Psoas muscle (tissue), 8 donors: ENCODE data around the gene WBP2. TPM values are rescaled to one million over a fixed set of nuclear protein-coding genes. Genes with fewer than 3 reads are reported as not detected.

Source experiments
- ATAC-seq, 4 donors: fragments of 200-7000 bp; cut with Tn5 transposase; one replicate each; pipeline ENCODE4 v1.9.1; 2020; ENCODE audit warnings: moderate library complexity in 3 of 4, mild to moderate bottlenecking in 2 of 4
- DNase-seq, 2 donors: peaks; one replicate each; pipeline ENCODE4 v3.0.0-alpha.2; 2020
- H3K27ac ChIP-seq: fragments of 200-600 bp; one replicate; pipeline ENCODE4 v1.8.0; 2022
- H3K27me3 ChIP-seq, 3 donors: fragments of 200-600 bp in 1 of 3; one replicate each; pipeline versions ENCODE4 v1.6.1 to v1.8.0; 2013 to 2022; ENCODE audit warnings: low read length in 2 of 3, mild to moderate bottlenecking in 2 of 3, moderate library complexity in 1 of 3; ENCODE audit not compliant: insufficient read depth in 3 of 3
- H3K36me3 ChIP-seq, 2 donors: fragments of 200-600 bp in 1 of 2; one replicate each; pipeline versions ENCODE4 v1.6.1 to v1.8.0; 2013 to 2022; ENCODE audit warnings: low read depth in 1 of 2, mild to moderate bottlenecking in 1 of 2, moderate library complexity in 1 of 2; ENCODE audit not compliant: insufficient read depth in 1 of 2
- H3K4me1 ChIP-seq: fragments of 200-600 bp; one replicate; pipeline ENCODE4 v1.8.0; 2022
- H3K4me3 ChIP-seq: fragments of 200-600 bp; one replicate; pipeline ENCODE4 v1.8.0; 2022; ENCODE audit warnings: mild to moderate bottlenecking
- H3K9me3 ChIP-seq: fragments of 200-600 bp; one replicate; pipeline ENCODE4 v1.8.0; 2022
- WGBS, 3 donors: extraction: QIAGEN DNeasy Blood & Tissue Kit; methylation state at CpG; one replicate each; pipeline versions ENCODE4 v1.1.6 to v1.1.7; 2013; 5-methylcytosine and 5-hydroxymethylcytosine counted together
- intact Hi-C, 2 donors: fragments of 100-400 bp; cut with DNase I; formaldehyde crosslinking; loops; one replicate each; pipeline versions ENCODE4 v1.11.0 to v1.14.2; 2022
- polyA plus RNA-seq, 3 donors: library from polyadenylated mRNA; stranded (reverse); fragments of 200-250 nt; gene quantifications; one replicate each; pipeline ENCODE4 v1.2.3, GENCODE V29; 2013
- total RNA-seq, 4 donors: library from RNA; stranded (reverse); fragmentation: NEBNext Ultra II Directional in 2 of 4; extraction: Animal tissue kit (Norgen Biotek cat#: 25700) in 2 of 4; gene quantifications; one replicate each; pipeline versions ENCODE4 v1.2.1 to v1.2.4, GENCODE V29; 2021 to 2023
- TF ChIP-seq, protein P1 (sequence below): fragments of 200-600 bp; IDR thresholded peaks from one replicate; pipeline ENCODE4 v1.8.0; 2022; ENCODE audit warnings: antibody characterized with exemption
- donor health status: healthy with polysubstance abuse.
- donor health status: DM: no; HTN: no; CAD: no; lungs with moderate emphysema.
- donor health status: Bipolar disorder and iron deficiency.
- donor health status: healthy.
- donor health status: DM: yes; HTN: yes; CAD: no.
- donor health status: DM: no; HTN: no; CAD: no.
- donor health status: DM: no; HTN: no; CAD: no.
- donor health status: DM: yes; HTN: yes; CAD: no.

Gene WBP2
- total and polyA plus RNA-seq, 7 donors = 109 to 278 (median 149) TPM

GRCh38 chr17:75814900-75815373 is 40.2 kb downstream of the WBP2 start:
- peaks cover 4 to 100% of the 10 kb centered on the region in 2 donors for H3K36me3 ChIP-seq
- WGBS, 3 donors = 84 to 91% (median 88%) methylated on average over 13 of the region's 13 CpGs
- H3K4me3 ChIP-seq = no peak overlapping the region

GRCh38 chr17:75814021-75814395 is 41.1 kb downstream of the WBP2 start:
- Histone ChIP-seq H3K9me3 (no peaks in the 10 kb centered on the region), H3K36me3 (peaks cover 4 to 94% of the 10 kb centered on the region in 2 donors), H3K4me3 (no peak overlapping the region), H3K4me1 (peaks cover 12% of the 10 kb centered on the region), H3K27me3 (no peaks in the 10 kb centered on the region), H3K27ac (no peak overlapping the region)
- DNase-seq (peak in 1 of 2 donors; percentile 26), ATAC-seq (no peak)
- TF ChIP-seq, protein P1, sequence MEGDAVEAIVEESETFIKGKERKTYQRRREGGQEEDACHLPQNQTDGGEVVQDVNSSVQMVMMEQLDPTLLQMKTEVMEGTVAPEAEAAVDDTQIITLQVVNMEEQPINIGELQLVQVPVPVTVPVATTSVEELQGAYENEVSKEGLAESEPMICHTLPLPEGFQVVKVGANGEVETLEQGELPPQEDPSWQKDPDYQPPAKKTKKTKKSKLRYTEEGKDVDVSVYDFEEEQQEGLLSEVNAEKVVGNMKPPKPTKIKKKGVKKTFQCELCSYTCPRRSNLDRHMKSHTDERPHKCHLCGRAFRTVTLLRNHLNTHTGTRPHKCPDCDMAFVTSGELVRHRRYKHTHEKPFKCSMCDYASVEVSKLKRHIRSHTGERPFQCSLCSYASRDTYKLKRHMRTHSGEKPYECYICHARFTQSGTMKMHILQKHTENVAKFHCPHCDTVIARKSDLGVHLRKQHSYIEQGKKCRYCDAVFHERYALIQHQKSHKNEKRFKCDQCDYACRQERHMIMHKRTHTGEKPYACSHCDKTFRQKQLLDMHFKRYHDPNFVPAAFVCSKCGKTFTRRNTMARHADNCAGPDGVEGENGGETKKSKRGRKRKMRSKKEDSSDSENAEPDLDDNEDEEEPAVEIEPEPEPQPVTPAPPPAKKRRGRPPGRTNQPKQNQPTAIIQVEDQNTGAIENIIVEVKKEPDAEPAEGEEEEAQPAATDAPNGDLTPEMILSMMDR = no peak
- 81 to 91% (median 85%) methylated on average over 6 of the region's 6 CpGs for WGBS, 3 donors
- intact Hi-C loops = no loop called here

More at GRCh38 chr17:75814900-75815373, 40.2 kb downstream of the WBP2 start:
- no peaks in the 10 kb centered on the region for H3K27me3 ChIP-seq
- no peak for ATAC-seq
- no peak overlapping the region for H3K27ac ChIP-seq
- DNase-seq = peak in 1 of 2 donors; percentile 35
- H3K4me1 ChIP-seq = peaks cover 6% of the 10 kb centered on the region
- TF ChIP-seq, protein P1 = no peak
- no peaks in the 10 kb centered on the region for H3K9me3 ChIP-seq
- intact Hi-C loops = no loop called here

- TF ChIP-seq, protein P1 = no peak
- Histone ChIP-seq H3K27ac (no peak overlapping the region), H3K4me1 (peaks cover 17% of the 10 kb centered on the region), H3K4me3 (no peak overlapping the region), H3K36me3 (peaks cover 0 to 88% of the 10 kb centered on the region in 2 donors), H3K27me3 (no peaks in the 10 kb centered on the region), H3K9me3 (no peaks in the 10 kb centered on the region)
- DNase-seq (no peak), ATAC-seq (no peak)
- 87 to 89% (median 87%) methylated on average over 24 of the region's 24 CpGs for WGBS, 3 donors
- intact Hi-C loops = no loop called here
Measured at GRCh38 chr17:75813081-75814020, 41.8 kb downstream of the WBP2 start.

- no peak overlapping the region for H3K4me3 ChIP-seq
- peaks cover 0 to 78% of the 10 kb centered on the region in 2 donors for H3K36me3 ChIP-seq
- DNase-seq = no peak
- no peak for ATAC-seq
- H3K27ac ChIP-seq = no peak overlapping the region
- intact Hi-C loops = no loop called here
- H3K9me3 ChIP-seq = no peaks in the 10 kb centered on the region
- peaks cover 21% of the 10 kb centered on the region for H3K4me1 ChIP-seq
- 90 to 94% (median 92%) methylated on average over 27 of the region's 27 CpGs for WGBS, 3 donors
- TF ChIP-seq, protein P1 = no peak
- no peaks in the 10 kb centered on the region for H3K27me3 ChIP-seq
Measured at GRCh38 chr17:75812096-75813013, 42.8 kb downstream of the WBP2 start.
